Thyroid gland (tissue), 4 donors: ENCODE data around the gene MIA. TPM values are rescaled to one million over a fixed set of nuclear protein-coding genes. Genes with fewer than 3 reads are reported as not detected.

Experiments
- DNase-seq, 2 donors: peaks; one replicate each; pipeline ENCODE4 v3.0.0-alpha.2; 2019
- H3K27ac ChIP-seq, 3 donors: fragments of 200-600 bp; sonication (generic); 1 replicate in 2 of 3; 2 replicates in 1 of 3; pipeline ENCODE4 v1.5.1; 2016 to 2019; ENCODE audit warnings: mild to moderate bottlenecking in 1 of 3, moderate library complexity in 1 of 3
- H3K27me3 ChIP-seq: fragments of 200-600 bp; sonication (generic); one replicate; pipeline ENCODE4 v1.5.1; 2019
- H3K36me3 ChIP-seq, 2 donors: fragments of 200-600 bp; sonication (generic); one replicate each; pipeline ENCODE4 v1.5.1; 2016 to 2019
- H3K4me1 ChIP-seq, 2 donors: fragments of 200-600 bp; sonication (generic); one replicate each; pipeline ENCODE4 v1.5.1; 2017 to 2019
- H3K4me3 ChIP-seq, 3 donors: fragments of 200-600 bp; sonication (generic); replicated peaks in 1 of 3; 1 replicate in 2 of 3; 2 replicates in 1 of 3; pipeline ENCODE4 v1.5.1; 2016; ENCODE audit warnings: mild to moderate bottlenecking in 1 of 3
- H3K9me3 ChIP-seq: fragments of 200-600 bp; sonication (generic); one replicate; pipeline ENCODE4 v1.5.1; 2017
- CTCF ChIP-seq, 6 experiments: fragments of 200-600 bp in 3 of 6; fragments of 450-650 bp in 3 of 6; sonication (generic) in 3 of 6; IDR thresholded peaks; one replicate each; pipeline ENCODE4 v1.5.1; 2016 to 2019; ENCODE audit warnings: antibody characterized with exemption in 6 of 6, mild to moderate bottlenecking in 2 of 6, inconsistent platforms in 1 of 6, moderate library complexity in 1 of 6
- POLR2A ChIP-seq, 2 donors: fragments of 450-650 bp; IDR thresholded peaks; one replicate each; pipeline ENCODE4 v1.6.1; 2017; ENCODE audit warnings: antibody characterized with exemption in 2 of 2, mild to moderate bottlenecking in 2 of 2, moderate library complexity in 1 of 2
- WGBS, 2 donors: methylation state at CpG; one replicate each; pipeline ENCODE4 v1.1.5; 2017; 5-methylcytosine and 5-hydroxymethylcytosine counted together
- intact Hi-C: fragments of 100-400 bp; cut with DNase I; formaldehyde crosslinking; loops from one replicate; pipeline ENCODE4 v1.15.1; 2023
- total RNA-seq, 4 donors: library from RNA; depleted of rRNA; stranded (reverse); fragments of >200 nt; gene quantifications; one replicate each; pipeline ENCODE4 v1.2.3, GENCODE V29; 2016

The MIA gene
- total RNA-seq, 4 donors from 2014 or later: not detected

- intact Hi-C loops: loop anchor here (5.0 kb wide), 1 partner anchor 51 kb away; no protein-coding TSS in a partner anchor
- 0 to 1% methylated on average over 41 to 44 of the region's 46 CpGs for WGBS, 2 donors
- no peak for TF ChIP-seq CTCF (IDR thresholded peaks at IDR 0.05)
- peak in 1 of 2 donors; percentile 86 for TF ChIP-seq POLR2A (IDR thresholded peaks at IDR 0.05)
These were observed 24.3 kb upstream of the MIA start, which contains the start of gene SNRPA for GRCh38 chr19:40750874-40751537. SNRPA (plus strand) TSS chr19:40751203; CDS start chr19:40751409, 206 bp downstream.

GRCh38 chr19:40752257-40752781 lies 23.0 kb upstream of the MIA start:
- H3K27ac ChIP-seq: no peak overlapping the region
- TF ChIP-seq POLR2A (IDR thresholded peaks at IDR 0.05) (no peak), CTCF (IDR thresholded peaks at IDR 0.05) (no peak)

More at GRCh38 chr19:40750874-40751537, 24.3 kb upstream of the MIA start, which contains the start of gene SNRPA:
- Histone ChIP-seq H3K27me3 (no peaks in the 10 kb centered on the region), H3K4me1 (peaks cover 38 to 46% of the 10 kb centered on the region in 2 donors), H3K36me3 (no peaks in the 10 kb centered on the region), H3K9me3 (no peaks in the 10 kb centered on the region), H3K27ac (peak within 1 kb of the TSS; percentile 78 to 95 (median 86)), H3K4me3 (peak within 1 kb of the TSS; percentile 45 to 62 (median 46))
- DNase-seq: peak; percentile 98

GRCh38 chr19:40754611-40755247 lies 20.6 kb upstream of the MIA start:
- H3K9me3 ChIP-seq: no peaks in the 10 kb centered on the region
- H3K4me3 ChIP-seq: no peak overlapping the region

More at GRCh38 chr19:40752257-40752781, 23.0 kb upstream of the MIA start:
- no peak for DNase-seq
- peaks cover 38 to 46% of the 10 kb centered on the region in 2 donors for H3K4me1 ChIP-seq
- intact Hi-C loops: loop anchor here (5.0 kb wide), 1 partner anchor 50 kb away; no protein-coding TSS in a partner anchor
- H3K4me3 ChIP-seq: peak overlapping the region in 1 of 3 donors; percentile 62
- peaks cover 0 to 2% of the 10 kb centered on the region in 2 donors for H3K36me3 ChIP-seq
- WGBS, 2 donors: 81 to 86% methylated on average over 12 of the region's 12 CpGs
- no peaks in the 10 kb centered on the region for H3K27me3 ChIP-seq
- H3K9me3 ChIP-seq: no peaks in the 10 kb centered on the region

GRCh38 chr19:40755248-40755624 lies 20.1 kb upstream of the MIA start:
- 96 to 97% methylated on average over 3 of the region's 3 CpGs for WGBS, 2 donors
- H3K27ac ChIP-seq: no peak overlapping the region
- H3K4me1 ChIP-seq: peaks cover 28 to 36% of the 10 kb centered on the region in 2 donors
- TF ChIP-seq POLR2A (IDR thresholded peaks at IDR 0.05) (no peak), CTCF (IDR thresholded peaks at IDR 0.05) (no peak)
- no peak for DNase-seq
- H3K9me3 ChIP-seq: no peaks in the 10 kb centered on the region
- H3K27me3 ChIP-seq: no peaks in the 10 kb centered on the region
- intact Hi-C loops: no loop called here
- H3K36me3 ChIP-seq: peaks cover 27% of the 10 kb centered on the region in 2 donors
- no peak overlapping the region for H3K4me3 ChIP-seq

More at GRCh38 chr19:40754611-40755247, 20.6 kb upstream of the MIA start:
- DNase-seq: no peak
- 78 to 84% methylated on average over 9 of the region's 9 CpGs for WGBS, 2 donors
- TF ChIP-seq CTCF (IDR thresholded peaks at IDR 0.05): no peak
- Histone ChIP-seq H3K36me3 (peaks cover 22% of the 10 kb centered on the region in 2 donors), H3K27me3 (no peaks in the 10 kb centered on the region), H3K27ac (peak overlapping the region; percentile 43 to 47 (median 44)), H3K4me1 (peaks cover 30 to 38% of the 10 kb centered on the region in 2 donors)
- intact Hi-C loops: loop anchor here (5.0 kb wide), 1 partner anchor 48 kb away; no protein-coding TSS in a partner anchor
